ENCODE data around the gene PXMP2. TPM values are rescaled to one million over a fixed set of nuclear protein-coding genes. Genes with fewer than 3 reads are reported as not detected.

Gene PXMP2
- total RNA-seq, 1 donor from 2014 or later, result 16.9 TPM

DNA sequence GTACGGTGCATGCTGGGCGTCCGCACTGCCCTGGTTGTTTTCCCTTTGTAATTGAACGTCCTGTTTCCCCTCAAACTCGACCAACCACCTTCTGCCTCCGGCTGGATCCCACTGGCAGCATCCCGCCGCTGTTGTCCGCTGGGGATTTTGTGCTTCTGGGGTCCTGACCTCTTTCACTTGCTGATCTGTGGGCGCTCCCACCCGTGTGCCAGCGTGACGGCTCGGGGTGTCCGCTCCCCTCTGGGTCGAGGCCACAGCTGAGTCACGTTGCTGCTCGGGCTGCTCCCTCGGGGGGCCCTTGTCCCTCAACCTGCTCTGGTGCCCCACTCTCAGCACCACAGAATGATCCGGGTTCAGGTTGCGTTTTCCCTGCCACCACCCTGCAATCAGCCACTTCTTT is 31.3 kb downstream of the PXMP2 start:
- Histone ChIP-seq H3K4me1 (no peaks in the 10 kb centered on the region), H3K27ac (no peak overlapping the region), H3K9me3 (no peaks in the 10 kb centered on the region), H3K4me3 (no peak overlapping the region), H3K27me3 (ENCODE audit: low read depth) (no peaks in the 10 kb centered on the region), H3K36me3 (peaks cover 84% of the 10 kb centered on the region)
- DNase-seq, result no peak
- TF ChIP-seq, protein P1, sequence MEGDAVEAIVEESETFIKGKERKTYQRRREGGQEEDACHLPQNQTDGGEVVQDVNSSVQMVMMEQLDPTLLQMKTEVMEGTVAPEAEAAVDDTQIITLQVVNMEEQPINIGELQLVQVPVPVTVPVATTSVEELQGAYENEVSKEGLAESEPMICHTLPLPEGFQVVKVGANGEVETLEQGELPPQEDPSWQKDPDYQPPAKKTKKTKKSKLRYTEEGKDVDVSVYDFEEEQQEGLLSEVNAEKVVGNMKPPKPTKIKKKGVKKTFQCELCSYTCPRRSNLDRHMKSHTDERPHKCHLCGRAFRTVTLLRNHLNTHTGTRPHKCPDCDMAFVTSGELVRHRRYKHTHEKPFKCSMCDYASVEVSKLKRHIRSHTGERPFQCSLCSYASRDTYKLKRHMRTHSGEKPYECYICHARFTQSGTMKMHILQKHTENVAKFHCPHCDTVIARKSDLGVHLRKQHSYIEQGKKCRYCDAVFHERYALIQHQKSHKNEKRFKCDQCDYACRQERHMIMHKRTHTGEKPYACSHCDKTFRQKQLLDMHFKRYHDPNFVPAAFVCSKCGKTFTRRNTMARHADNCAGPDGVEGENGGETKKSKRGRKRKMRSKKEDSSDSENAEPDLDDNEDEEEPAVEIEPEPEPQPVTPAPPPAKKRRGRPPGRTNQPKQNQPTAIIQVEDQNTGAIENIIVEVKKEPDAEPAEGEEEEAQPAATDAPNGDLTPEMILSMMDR (IDR thresholded peaks at IDR 0.05), result no peak
- intact Hi-C loops (cut with DNase I), result no loop called here
- ATAC-seq, result no peak

DNA sequence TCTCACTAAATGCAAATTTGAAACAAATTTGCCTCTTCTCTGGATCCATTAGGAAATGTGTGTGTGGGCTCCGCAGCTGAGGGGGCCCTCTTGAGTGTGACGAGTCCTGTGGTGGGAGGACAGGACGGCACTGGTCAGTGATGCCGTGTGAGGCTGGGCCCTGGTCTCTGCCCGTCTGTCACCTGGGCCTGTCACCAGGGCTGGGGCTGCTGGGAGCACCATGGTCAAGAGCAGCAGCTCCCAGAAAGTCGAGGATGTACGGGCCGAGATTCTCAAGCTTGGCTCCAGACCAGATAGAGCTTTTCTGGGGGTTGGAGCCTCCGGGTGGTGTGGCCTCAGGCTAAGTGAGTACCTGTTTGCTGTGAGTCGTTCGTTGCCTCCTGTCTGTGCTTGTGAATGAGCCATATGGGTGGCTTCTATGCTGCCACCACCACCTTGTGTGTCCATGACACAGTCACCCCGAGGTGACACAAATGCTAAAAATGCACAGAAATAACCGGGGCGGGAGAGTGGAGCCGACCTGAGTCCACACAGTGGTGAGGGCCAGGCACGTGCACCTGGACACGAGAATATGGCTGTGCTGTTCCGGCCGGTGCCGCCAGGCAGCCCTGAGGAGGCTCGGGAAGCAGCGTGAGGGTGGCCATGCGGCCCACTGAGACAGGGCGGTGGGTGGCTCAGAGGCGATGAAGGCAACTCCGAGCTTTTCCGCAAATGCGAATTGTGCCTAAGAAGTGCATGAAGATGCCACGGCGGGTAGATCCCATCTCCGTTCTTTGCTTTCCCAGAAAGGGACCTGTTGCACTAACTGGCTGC is 32.0 kb downstream of the PXMP2 start:
- Histone ChIP-seq H3K9me3 (no peaks in the 10 kb centered on the region), H3K27ac (no peak overlapping the region), H3K4me1 (no peaks in the 10 kb centered on the region), H3K36me3 (peaks cover 91% of the 10 kb centered on the region), H3K4me3 (no peak overlapping the region), H3K27me3 (ENCODE audit: low read depth) (no peaks in the 10 kb centered on the region)
- intact Hi-C loops (cut with DNase I), result no loop called here
- DNase-seq (no peak), ATAC-seq (no peak)
- TF ChIP-seq, protein P1 (IDR thresholded peaks at IDR 0.05), result no peak

DNA sequence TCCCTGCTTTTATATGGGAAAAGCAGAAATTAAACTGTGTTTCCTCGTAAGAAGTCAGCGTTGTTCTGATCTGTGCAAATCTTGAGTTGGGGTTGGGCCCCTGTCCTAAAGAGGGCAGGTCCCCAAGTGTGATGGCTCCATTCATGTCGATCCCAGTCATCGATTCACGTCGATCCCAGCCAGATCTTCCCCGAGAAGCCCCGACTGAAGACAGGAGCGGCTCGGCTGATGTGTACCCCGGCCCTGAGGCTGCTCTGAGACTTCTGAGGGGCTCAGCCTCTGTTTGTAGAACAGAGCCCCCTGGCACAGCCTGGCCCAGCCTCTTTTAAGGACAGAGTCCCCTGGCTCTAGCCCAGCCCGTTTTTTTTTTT is 32.6 kb downstream of the PXMP2 start:
- Histone ChIP-seq H3K27me3 (ENCODE audit: low read depth) (no peaks in the 10 kb centered on the region), H3K4me1 (no peaks in the 10 kb centered on the region), H3K27ac (no peak overlapping the region), H3K36me3 (peaks cover 93% of the 10 kb centered on the region), H3K9me3 (no peaks in the 10 kb centered on the region), H3K4me3 (no peak overlapping the region)
- DNase-seq, result no peak
- TF ChIP-seq, protein P1 (IDR thresholded peaks at IDR 0.05), result no peak
- ATAC-seq, result no peak
- intact Hi-C loops (cut with DNase I), result no loop called here

DNA sequence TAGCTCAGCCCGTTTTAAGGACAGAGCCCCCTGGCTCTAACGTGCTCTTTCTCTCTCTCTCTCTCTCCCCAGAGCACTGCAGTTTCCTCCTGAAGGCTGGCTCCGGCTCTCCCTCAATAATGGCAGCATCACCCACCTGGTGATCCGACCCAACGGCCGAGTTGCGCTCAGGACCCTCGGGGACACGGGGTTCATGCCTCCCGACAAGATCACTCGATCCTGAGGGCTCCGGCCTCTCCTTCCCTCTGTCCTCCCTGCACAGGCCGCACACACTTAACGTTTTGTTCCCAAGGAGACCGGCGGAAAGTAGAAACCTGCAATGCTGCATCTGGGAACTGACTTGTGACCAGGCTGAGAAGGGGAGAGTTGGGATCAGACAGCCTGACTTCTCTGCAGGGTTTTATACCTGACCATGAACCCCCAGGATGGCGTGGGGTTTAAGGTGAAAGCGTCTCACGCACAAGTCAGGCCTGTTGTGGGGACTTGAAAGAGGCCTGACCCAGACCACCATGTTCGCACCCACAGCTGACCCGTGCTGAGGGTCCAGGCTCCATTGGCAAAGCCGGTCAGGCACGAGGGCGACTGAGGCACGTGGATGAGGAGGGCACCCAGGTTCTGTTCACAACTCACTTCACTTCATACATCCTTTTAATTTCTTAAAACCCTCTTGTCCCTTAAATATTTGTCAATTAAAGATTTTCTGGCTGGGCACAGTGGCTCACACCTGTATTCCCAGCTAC is 33.4 kb downstream of the PXMP2 start:
- intact Hi-C loops (cut with DNase I), result no loop called here
- H3K4me3 ChIP-seq, result no peak overlapping the region
- DNase-seq (no peak), ATAC-seq (no peak)
- TF ChIP-seq, protein P1 (IDR thresholded peaks at IDR 0.05), result no peak
- no peaks in the 10 kb centered on the region for H3K27me3 ChIP-seq (ENCODE audit: low read depth)
- no peaks in the 10 kb centered on the region for H3K9me3 ChIP-seq
- H3K4me1 ChIP-seq, result no peaks in the 10 kb centered on the region
- H3K27ac ChIP-seq, result no peak overlapping the region
- peaks cover 93% of the 10 kb centered on the region for H3K36me3 ChIP-seq

GRCh38 chr12:132723015-132723763 is 35.8 kb downstream of the PXMP2 start:
- Histone ChIP-seq H3K27me3 (ENCODE audit: low read depth) (no peaks in the 10 kb centered on the region), H3K36me3 (peaks cover 97% of the 10 kb centered on the region), H3K4me3 (no peak overlapping the region), H3K4me1 (no peaks in the 10 kb centered on the region), H3K9me3 (no peaks in the 10 kb centered on the region), H3K27ac (no peak overlapping the region)
- intact Hi-C loops (cut with DNase I), result no loop called here
- ATAC-seq (no peak), DNase-seq (no peak)
- TF ChIP-seq, protein P1 (IDR thresholded peaks at IDR 0.05), result no peak
